CD4-positive, alpha-beta T cell (primary cell): ENCODE data around the gene CDH13. TPM values are rescaled to one million over a fixed set of nuclear protein-coding genes. Genes with fewer than 3 reads are reported as not detected.

Experiments
- ATAC-seq: fragments of 200-7000 bp; cut with Tn5 transposase; one replicate; pipeline ENCODE4 v1.10.0; 2022; ENCODE audit warnings: mild to moderate bottlenecking; ENCODE audit not compliant: poor library complexity
- CTCF ChIA-PET: fragments of 350-600 bp; sonication (Branson Sonifier 250); formaldehyde crosslinking; loops from one replicate; lab custom pipeline; 2021; ENCODE audit warnings: antibody characterized with exemption, inconsistent platforms; lab: Charles Lee
- POLR2A ChIA-PET: fragments of 350-600 bp; sonication (Branson Sonifier 250); formaldehyde crosslinking; loops from one replicate; lab custom pipeline; 2021; ENCODE audit warnings: antibody characterized with exemption, inconsistent platforms; lab: Charles Lee
- DNase-seq, 14 experiments: peaks; one replicate each; pipeline ENCODE4 v3.0.0-alpha.2; 2013 to 2020; ENCODE audit warnings: mixed read lengths in 2 of 14
- H3K27ac ChIP-seq, 2 donors: one replicate each; pipeline versions ENCODE4 v1.5.1 to v1.7.0; 2013; ENCODE audit warnings: low read length in 2 of 2, low read depth in 1 of 2, mild to moderate bottlenecking in 1 of 2
- H3K27me3 ChIP-seq, 2 experiments: 1 replicate in 1 of 2; 2 replicates in 1 of 2; pipeline versions ENCODE4 v1.6.1 to v1.7.0; 2013; ENCODE audit warnings: low read length in 2 of 2, control low read depth in 1 of 2, mild to moderate bottlenecking in 1 of 2, moderate library complexity in 1 of 2; ENCODE audit not compliant: insufficient read depth in 2 of 2, control insufficient read depth in 1 of 2
- H3K36me3 ChIP-seq: one replicate; pipeline ENCODE4 v1.6.1; 2013; ENCODE audit warnings: low read length, control low read depth; ENCODE audit not compliant: insufficient read depth
- H3K4me1 ChIP-seq: one replicate; pipeline ENCODE4 v1.6.1; 2013; ENCODE audit warnings: low read length, control low read depth; ENCODE audit not compliant: insufficient read depth
- H3K4me3 ChIP-seq: one replicate; pipeline ENCODE4 v1.5.1; 2013; ENCODE audit warnings: mild to moderate bottlenecking, low read length, moderate library complexity
- H3K9me3 ChIP-seq, 2 experiments: 1 replicate in 1 of 2; 2 replicates in 1 of 2; pipeline versions ENCODE4 v1.6.1 to v1.7.0; 2013; ENCODE audit warnings: low read length in 2 of 2, mild to moderate bottlenecking in 2 of 2, control low read depth in 1 of 2, moderate library complexity in 1 of 2; ENCODE audit not compliant: control insufficient read depth in 1 of 2, insufficient read depth in 1 of 2
- H3K27ac Mint-ChIP-seq: one replicate; pipeline ENCODE4 v1.8.0; 2020; ENCODE audit warnings: mixed read lengths
- H3K27me3 Mint-ChIP-seq: one replicate; pipeline ENCODE4 v1.8.0; 2021; ENCODE audit warnings: mixed read lengths
- H3K36me3 Mint-ChIP-seq: one replicate; pipeline ENCODE4 v1.8.0; 2021; ENCODE audit warnings: low read depth, mixed read lengths
- H3K4me1 Mint-ChIP-seq: one replicate; pipeline ENCODE4 v1.8.0; 2021; ENCODE audit warnings: low read depth, mixed read lengths
- H3K4me3 Mint-ChIP-seq: one replicate; pipeline ENCODE4 v1.8.0; 2020; ENCODE audit warnings: mild to moderate bottlenecking, mixed read lengths
- H3K9me3 Mint-ChIP-seq: one replicate; pipeline ENCODE4 v1.8.0; 2020; ENCODE audit warnings: mixed read lengths
- intact Hi-C, 2 experiments: fragments of 100-400 bp; cut with DNase I in 1 of 2; cut with micrococcal nuclease in 1 of 2; formaldehyde crosslinking; loops; one replicate each; pipeline versions ENCODE4 v1.15.1 to v1.9.0; 2023 to 2025; cut with DNase I, micrococcal nuclease
- total RNA-seq, 174 experiments: library from RNA in 2 of 174; stranded (reverse) in 2 of 174; gene quantifications; one replicate each; pipeline ENCODE4 v1.2.3 and lab custom pipeline; 2021 to 2026
- TF ChIP-seq, protein P1 (sequence below): fragments of 200-600 bp; IDR thresholded peaks from one replicate; pipeline ENCODE4 v1.8.0; 2022; ENCODE audit warnings: antibody characterized with exemption, mild to moderate bottlenecking

The CDH13 gene
- total RNA-seq, 2 experiments from 2014 or later, result not detected

DNA sequence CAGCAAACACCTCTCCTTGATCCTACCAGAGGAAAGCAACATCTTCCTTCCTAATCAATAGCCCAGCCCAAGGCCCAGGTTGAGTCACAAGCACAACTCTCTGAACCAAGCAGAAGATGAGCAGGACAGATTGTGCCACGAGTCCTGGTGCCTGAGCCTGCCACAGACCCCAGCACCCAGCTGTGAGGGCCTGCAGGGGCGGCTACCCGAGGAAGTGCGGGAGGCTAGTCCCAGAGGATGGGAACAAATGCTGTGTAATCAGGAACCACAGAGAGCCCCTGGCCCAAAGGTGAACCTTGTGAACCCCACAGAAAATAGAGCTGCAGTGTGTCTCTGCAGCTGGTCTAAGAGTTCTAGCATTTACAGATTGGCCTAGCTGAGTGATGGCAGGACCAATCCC is 1054.2 kb downstream of the CDH13 start:
- no peak overlapping the region for H3K27ac Mint-ChIP-seq
- no peaks in the 10 kb centered on the region for H3K4me1 ChIP-seq
- H3K27ac ChIP-seq, result no peak overlapping the region
- peaks cover 0 to 6% of the 10 kb centered on the region in 2 experiments for H3K9me3 ChIP-seq
- CTCF ChIA-PET, result no interaction called here
- H3K27me3 Mint-ChIP-seq, result peaks cover 13% of the 10 kb centered on the region
- no peaks in the 10 kb centered on the region for H3K27me3 ChIP-seq
- H3K36me3 Mint-ChIP-seq, result no peaks in the 10 kb centered on the region
- H3K4me3 Mint-ChIP-seq, result no peak overlapping the region
- TF ChIP-seq, protein P1, sequence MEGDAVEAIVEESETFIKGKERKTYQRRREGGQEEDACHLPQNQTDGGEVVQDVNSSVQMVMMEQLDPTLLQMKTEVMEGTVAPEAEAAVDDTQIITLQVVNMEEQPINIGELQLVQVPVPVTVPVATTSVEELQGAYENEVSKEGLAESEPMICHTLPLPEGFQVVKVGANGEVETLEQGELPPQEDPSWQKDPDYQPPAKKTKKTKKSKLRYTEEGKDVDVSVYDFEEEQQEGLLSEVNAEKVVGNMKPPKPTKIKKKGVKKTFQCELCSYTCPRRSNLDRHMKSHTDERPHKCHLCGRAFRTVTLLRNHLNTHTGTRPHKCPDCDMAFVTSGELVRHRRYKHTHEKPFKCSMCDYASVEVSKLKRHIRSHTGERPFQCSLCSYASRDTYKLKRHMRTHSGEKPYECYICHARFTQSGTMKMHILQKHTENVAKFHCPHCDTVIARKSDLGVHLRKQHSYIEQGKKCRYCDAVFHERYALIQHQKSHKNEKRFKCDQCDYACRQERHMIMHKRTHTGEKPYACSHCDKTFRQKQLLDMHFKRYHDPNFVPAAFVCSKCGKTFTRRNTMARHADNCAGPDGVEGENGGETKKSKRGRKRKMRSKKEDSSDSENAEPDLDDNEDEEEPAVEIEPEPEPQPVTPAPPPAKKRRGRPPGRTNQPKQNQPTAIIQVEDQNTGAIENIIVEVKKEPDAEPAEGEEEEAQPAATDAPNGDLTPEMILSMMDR, result no peak
- no peak for ATAC-seq
- POLR2A ChIA-PET, result no interaction called here
- H3K9me3 Mint-ChIP-seq, result no peaks in the 10 kb centered on the region
- intact Hi-C loops, result no loop called here
- no peak overlapping the region for H3K4me3 ChIP-seq
- DNase-seq, result no peak
- no peaks in the 10 kb centered on the region for H3K36me3 ChIP-seq
- no peaks in the 10 kb centered on the region for H3K4me1 Mint-ChIP-seq

- peaks cover 10% of the 10 kb centered on the region for H3K27me3 Mint-ChIP-seq
- H3K9me3 ChIP-seq, result peaks cover 0 to 6% of the 10 kb centered on the region in 2 experiments
- POLR2A ChIA-PET, result no interaction called here
- CTCF ChIA-PET, result no interaction called here
- H3K4me1 Mint-ChIP-seq, result no peaks in the 10 kb centered on the region
- TF ChIP-seq, protein P1, result no peak
- no peaks in the 10 kb centered on the region for H3K27me3 ChIP-seq
- intact Hi-C loops, result no loop called here
- DNase-seq (no peak), ATAC-seq (no peak)
- H3K27ac ChIP-seq, result no peak overlapping the region
- no peaks in the 10 kb centered on the region for H3K9me3 Mint-ChIP-seq
- H3K4me3 Mint-ChIP-seq, result no peak overlapping the region
- H3K36me3 Mint-ChIP-seq, result no peaks in the 10 kb centered on the region
- no peaks in the 10 kb centered on the region for H3K36me3 ChIP-seq
- H3K4me3 ChIP-seq, result no peak overlapping the region
- H3K4me1 ChIP-seq, result no peaks in the 10 kb centered on the region
- H3K27ac Mint-ChIP-seq, result no peak overlapping the region
These were observed 1054.7 kb downstream of the CDH13 start for GRCh38 chr16:83681381-83681956.

DNA sequence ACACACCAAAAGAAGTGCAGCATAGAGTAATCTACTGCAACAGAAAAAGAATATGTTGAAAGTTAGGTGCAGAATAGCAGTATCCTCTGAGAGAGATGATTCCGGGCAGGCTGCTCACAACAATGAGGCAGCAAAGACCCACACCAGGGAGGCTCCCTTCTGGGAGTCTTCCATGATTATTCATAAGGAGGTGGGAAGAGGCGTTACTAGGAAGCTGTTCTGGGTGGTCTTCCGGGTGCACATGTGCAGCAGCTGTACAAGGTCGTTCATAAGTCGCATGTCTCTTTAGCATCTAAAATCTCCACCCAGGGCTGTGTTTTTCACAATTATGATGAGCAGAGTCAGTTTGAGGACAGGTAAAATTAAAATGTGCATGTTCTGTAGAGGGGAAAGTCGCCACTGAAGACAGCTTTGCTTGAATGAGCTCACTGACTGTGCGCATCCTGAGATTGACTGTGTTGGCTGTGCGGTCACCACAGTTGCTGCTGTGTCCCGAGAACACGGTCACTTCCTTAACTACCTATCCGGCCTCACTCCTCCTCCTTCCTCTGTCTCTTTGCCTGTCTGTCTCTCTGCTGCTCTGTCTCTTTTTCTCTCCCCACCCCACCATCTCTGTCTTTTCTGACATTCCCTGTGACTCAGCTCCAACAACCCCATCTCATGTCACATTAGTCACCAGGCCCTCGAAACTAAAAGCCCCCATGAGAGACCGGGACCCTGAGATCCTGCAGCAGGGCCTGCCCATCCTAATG is 1055.5 kb downstream of the CDH13 start:
- no peak for ATAC-seq
- Mint-ChIP-seq H3K27ac (no peak overlapping the region), H3K4me1 (no peaks in the 10 kb centered on the region), H3K4me3 (no peak overlapping the region), H3K27me3 (peaks cover 10% of the 10 kb centered on the region), H3K9me3 (no peaks in the 10 kb centered on the region), H3K36me3 (no peaks in the 10 kb centered on the region)
- H3K4me1 ChIP-seq, result no peaks in the 10 kb centered on the region
- TF ChIP-seq, protein P1, result no peak
- no peak for DNase-seq
- peaks cover 0 to 6% of the 10 kb centered on the region in 2 experiments for H3K9me3 ChIP-seq
- no peaks in the 10 kb centered on the region for H3K36me3 ChIP-seq
- H3K27me3 ChIP-seq, result no peaks in the 10 kb centered on the region
- CTCF ChIA-PET, result no interaction called here
- H3K27ac ChIP-seq, result no peak overlapping the region
- POLR2A ChIA-PET, result no interaction called here
- intact Hi-C loops, result no loop called here
- H3K4me3 ChIP-seq, result no peak overlapping the region
